ENCODE measurements around the gene AGO1. TPM values are rescaled to one million over a fixed set of nuclear protein-coding genes. Genes with fewer than 3 reads are reported as not detected.

AGO1 gene
- total and polyA plus RNA-seq, 2 of the 8 experiments (the other 6 are each of a cell fraction or from before 2014, with no cell fraction given): 15.1 to 73.7 TPM

- TF ChIP-seq, protein P1, sequence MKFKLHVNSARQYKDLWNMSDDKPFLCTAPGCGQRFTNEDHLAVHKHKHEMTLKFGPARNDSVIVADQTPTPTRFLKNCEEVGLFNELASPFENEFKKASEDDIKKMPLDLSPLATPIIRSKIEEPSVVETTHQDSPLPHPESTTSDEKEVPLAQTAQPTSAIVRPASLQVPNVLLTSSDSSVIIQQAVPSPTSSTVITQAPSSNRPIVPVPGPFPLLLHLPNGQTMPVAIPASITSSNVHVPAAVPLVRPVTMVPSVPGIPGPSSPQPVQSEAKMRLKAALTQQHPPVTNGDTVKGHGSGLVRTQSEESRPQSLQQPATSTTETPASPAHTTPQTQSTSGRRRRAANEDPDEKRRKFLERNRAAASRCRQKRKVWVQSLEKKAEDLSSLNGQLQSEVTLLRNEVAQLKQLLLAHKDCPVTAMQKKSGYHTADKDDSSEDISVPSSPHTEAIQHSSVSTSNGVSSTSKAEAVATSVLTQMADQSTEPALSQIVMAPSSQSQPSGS (IDR thresholded peaks at IDR 0.05; ENCODE audit: low read length): no peak
These were observed 16.9 kb downstream of the AGO1 start (continued) for GRCh38 chr1:35899941-35900340.
